ENCODE results near the gene PPP2R2C.

GRCh38 chr4:6435010-6435409 is 37.4 kb downstream of the PPP2R2C start:
- TF ChIP-seq CTCF (IDR thresholded peaks at IDR 0.05) (no peak), EP300 (IDR thresholded peaks at IDR 0.05) (no peak), POLR2A (IDR thresholded peaks at IDR 0.05; ENCODE audit: low read depth) (no peak)
